Vagina (tissue), 2 donors: ENCODE data around the gene DNAJA2.

ENCODE experiments used
- CTCF ChIP-seq, 3 experiments: fragments of 450-650 bp in 2 of 3; fragments of 200-600 bp in 1 of 3; sonication (generic) in 1 of 3; IDR thresholded peaks; one replicate each; pipeline ENCODE4 v1.5.1; 2017 to 2019; ENCODE audit warnings: antibody characterized with exemption in 3 of 3, mild to moderate bottlenecking in 2 of 3, moderate library complexity in 2 of 3
- POLR2A ChIP-seq, 2 donors: fragments of 450-650 bp; IDR thresholded peaks; one replicate each; pipeline ENCODE4 v1.6.1; 2017; ENCODE audit warnings: antibody characterized with exemption in 2 of 2, mild to moderate bottlenecking in 2 of 2, moderate library complexity in 2 of 2

- TF ChIP-seq CTCF (IDR thresholded peaks at IDR 0.05), result no peak
- no peak for TF ChIP-seq POLR2A (IDR thresholded peaks at IDR 0.05)
Observed at GRCh38 chr16:46948548-46949166, 24.8 kb downstream of the DNAJA2 start.
